GM23338 (cell line): ENCODE measurements around the gene KDR. TPM values are rescaled to one million over a fixed set of nuclear protein-coding genes. Genes with fewer than 3 reads are reported as not detected.

Experiments used
- ATAC-seq: fragments of 200-7000 bp; cut with Tn5 transposase; 3 replicates; pipeline ENCODE4 v1.9.1; 2020
- DNase-seq: peaks from one replicate; pipeline ENCODE4 v3.0.0-alpha.2; 2015; ENCODE audit warnings: low spot score
- H2AFZ ChIP-seq: fragments of 200-600 bp; sonication (generic); 2 replicates; pipeline ENCODE4 v1.8.0; 2016; ENCODE audit warnings: antibody characterized with exemption, mild to moderate bottlenecking, moderate library complexity
- H3F3A ChIP-seq: fragments of 200-600 bp; sonication (generic); replicated peaks from 2 replicates; pipeline ENCODE4 v1.8.0; 2017; ENCODE audit warnings: antibody characterized with exemption, mixed run types, low read depth
- H3K27ac ChIP-seq: fragments of 200-600 bp; sonication (generic); 2 replicates; pipeline ENCODE4 v1.6.1; 2016; ENCODE audit warnings: low read depth
- H3K27me3 ChIP-seq: fragments of 200-600 bp; sonication (generic); 2 replicates; pipeline ENCODE4 v1.8.0; 2016; ENCODE audit warnings: mild to moderate bottlenecking, mixed run types, moderate library complexity; ENCODE audit not compliant: insufficient read depth
- H3K36me3 ChIP-seq: fragments of 200-600 bp; sonication (generic); 2 replicates; pipeline ENCODE4 v1.8.0; 2016; ENCODE audit warnings: mild to moderate bottlenecking; ENCODE audit not compliant: insufficient read depth
- H3K4me1 ChIP-seq: fragments of 200-600 bp; sonication (generic); 2 replicates; pipeline ENCODE4 v1.8.0; 2016; ENCODE audit warnings: mild to moderate bottlenecking, moderate library complexity; ENCODE audit not compliant: insufficient read depth
- H3K4me2 ChIP-seq: fragments of 200-600 bp; sonication (generic); 2 replicates; pipeline ENCODE4 v1.7.1; 2017; ENCODE audit warnings: mixed run types
- H3K4me3 ChIP-seq: fragments of 200-600 bp; sonication (generic); 2 replicates; pipeline ENCODE4 v1.6.1; 2016; ENCODE audit warnings: mixed run types
- H3K79me2 ChIP-seq: fragments of 200-600 bp; sonication (generic); replicated peaks from 2 replicates; pipeline ENCODE4 v1.8.0; 2017; ENCODE audit warnings: mild to moderate bottlenecking; ENCODE audit not compliant: insufficient read depth
- H3K9me2 ChIP-seq: fragments of 200-600 bp; sonication (generic); 2 replicates; pipeline ENCODE4 v1.8.0; 2017; ENCODE audit not compliant: insufficient read depth
- H4K20me1 ChIP-seq: fragments of 200-600 bp; sonication (generic); replicated peaks from 2 replicates; pipeline ENCODE4 v1.8.0; 2017; ENCODE audit warnings: mild to moderate bottlenecking; ENCODE audit not compliant: insufficient read depth
- H3K27ac Mint-ChIP-seq: 2 replicates; pipeline ENCODE4 v1.8.0; 2020; ENCODE audit warnings: inconsistent platforms, mild to moderate bottlenecking, moderate library complexity, mixed read lengths
- H3K27me3 Mint-ChIP-seq: 3 replicates; pipeline ENCODE4 v1.8.0; 2022; ENCODE audit warnings: low read depth, mild to moderate bottlenecking, moderate library complexity, mixed read lengths, inconsistent platforms; ENCODE audit not compliant: insufficient read depth, poor library complexity
- H3K36me3 Mint-ChIP-seq: 3 replicates; pipeline ENCODE4 v1.8.0; 2021; ENCODE audit warnings: low read depth, mild to moderate bottlenecking, inconsistent platforms, moderate library complexity, mixed read lengths
- H3K4me1 Mint-ChIP-seq: 3 replicates; pipeline ENCODE4 v1.8.0; 2020; ENCODE audit warnings: mild to moderate bottlenecking, inconsistent platforms, mixed read lengths
- H3K4me3 Mint-ChIP-seq: 3 replicates; pipeline ENCODE4 v1.8.0; 2021; ENCODE audit warnings: moderate library complexity, mild to moderate bottlenecking, inconsistent platforms, mixed read lengths
- H3K9me3 Mint-ChIP-seq: 3 replicates; pipeline ENCODE4 v1.8.0; 2020; ENCODE audit warnings: moderate library complexity, mild to moderate bottlenecking, inconsistent platforms, mixed read lengths
- CREB1 ChIP-seq: fragments of 250-450 bp; sonication (Bioruptor Pico); IDR thresholded peaks from 2 replicates; pipeline ENCODE4 v1.5.0; 2020; ENCODE audit warnings: low read depth, mild to moderate bottlenecking, moderate library complexity
- EZH2 ChIP-seq: fragments of 200-600 bp; sonication (generic); IDR thresholded peaks from one replicate; pipeline ENCODE4 v1.8.0; 2017; ENCODE audit warnings: antibody characterized with exemption, mild to moderate bottlenecking, low read depth; ENCODE audit not compliant: unreplicated experiment
- EZH2phosphoT487 ChIP-seq: fragments of 200-600 bp; sonication (generic); IDR thresholded peaks from one replicate; pipeline ENCODE4 v1.8.1; 2018; ENCODE audit warnings: antibody characterized with exemption; ENCODE audit not compliant: unreplicated experiment
- JUNB ChIP-seq: IDR thresholded peaks from one replicate; pipeline ENCODE4 v1.6.1; 2016; ENCODE audit warnings: antibody characterized with exemption; ENCODE audit not compliant: unreplicated experiment
- NANOG ChIP-seq: IDR thresholded peaks from 2 replicates; pipeline ENCODE4 v1.6.1; 2016; ENCODE audit warnings: antibody characterized with exemption, borderline replicate concordance
- POLR2AphosphoS5 ChIP-seq: IDR thresholded peaks from 2 replicates; pipeline ENCODE4 v1.6.1; 2016; ENCODE audit warnings: antibody characterized with exemption, low read depth
- STAT1 ChIP-seq: IDR thresholded peaks from one replicate; pipeline ENCODE4 v1.6.1; 2016; ENCODE audit warnings: antibody characterized with exemption; ENCODE audit not compliant: unreplicated experiment
- ZNF114 ChIP-seq: fragments of 250-450 bp; sonication (Bioruptor Pico); IDR thresholded peaks from 2 replicates; pipeline ENCODE4 v1.5.0; 2020; ENCODE audit warnings: mild to moderate bottlenecking, moderate library complexity
- ZNF331 ChIP-seq: fragments of 250-450 bp; sonication (Bioruptor Pico); IDR thresholded peaks from 2 replicates; pipeline ENCODE4 v1.5.0; 2020; ENCODE audit warnings: low read depth, mild to moderate bottlenecking, moderate library complexity
- polyA plus RNA-seq: library from polyadenylated mRNA; unstranded; fragments of >200 nt; fragmentation: Nextera tagmentation; extraction: Ambion mirVana; gene quantifications from 2 replicates; pipeline ENCODE4 v1.2.1, GENCODE V29; 2016
- total RNA-seq: library from RNA; depleted of rRNA; stranded (reverse); fragments of >200 nt; shearing (Covaris generic); gene quantifications from 2 replicates; pipeline ENCODE4 v1.2.3, GENCODE V29; 2014
- TF ChIP-seq, protein P1 (sequence below): IDR thresholded peaks from 2 replicates; pipeline ENCODE4 v1.6.1; 2016; ENCODE audit warnings: antibody characterized with exemption
- TF ChIP-seq, protein P2 (sequence below), 2 experiments: fragments of 200-600 bp in 1 of 2; sonication (generic) in 1 of 2; conservative IDR thresholded peaks; 2 replicates each; pipeline versions ENCODE4 v1.5.1 to v1.6.1; 2016 to 2017; ENCODE audit warnings: antibody characterized with exemption in 2 of 2, low read depth in 2 of 2, mild to moderate bottlenecking in 2 of 2, moderate library complexity in 1 of 2
- TF ChIP-seq, protein P3 (sequence below): IDR thresholded peaks from one replicate; pipeline ENCODE4 v1.6.1; 2018; ENCODE audit warnings: antibody characterized with exemption; ENCODE audit not compliant: unreplicated experiment

The KDR gene
- total and polyA plus RNA-seq, 2 experiments from 2014 or later = 27.9 to 109 TPM

DNA sequence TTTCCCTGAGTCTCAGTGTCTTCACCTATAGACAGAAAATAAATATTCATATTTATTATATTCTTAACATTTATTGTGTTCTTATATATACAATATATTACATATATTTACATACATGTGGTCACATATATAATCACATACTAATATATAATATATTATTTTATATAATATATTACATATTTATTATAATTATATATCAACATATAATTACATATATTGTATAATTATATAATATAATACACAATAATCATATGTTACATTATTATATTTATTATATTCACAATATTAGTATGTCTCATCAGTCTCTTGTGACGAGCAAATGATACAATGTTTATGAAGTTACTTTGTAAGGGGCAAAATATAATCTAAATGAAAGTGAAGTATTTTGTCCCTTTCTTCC, 87.7 kb downstream of the KDR start:
- Mint-ChIP-seq H3K9me3 (peaks cover 31% of the 10 kb centered on the region), H3K27ac (no peak overlapping the region), H3K36me3 (peaks cover 28% of the 10 kb centered on the region), H3K27me3 (no peaks in the 10 kb centered on the region), H3K4me1 (peaks cover 4% of the 10 kb centered on the region; the same call in 2 of the 3 replicates), H3K4me3 (no peak overlapping the region)
- no peaks in the 10 kb centered on the region for H3K4me1 ChIP-seq
- H3K79me2 ChIP-seq = no peaks in the 10 kb centered on the region
- TF ChIP-seq STAT1 (no peak), ZNF114 (no peak), ZNF331 (no peak), JUNB (no peak), EZH2phosphoT487 (no peak)
- TF ChIP-seq, protein P1, sequence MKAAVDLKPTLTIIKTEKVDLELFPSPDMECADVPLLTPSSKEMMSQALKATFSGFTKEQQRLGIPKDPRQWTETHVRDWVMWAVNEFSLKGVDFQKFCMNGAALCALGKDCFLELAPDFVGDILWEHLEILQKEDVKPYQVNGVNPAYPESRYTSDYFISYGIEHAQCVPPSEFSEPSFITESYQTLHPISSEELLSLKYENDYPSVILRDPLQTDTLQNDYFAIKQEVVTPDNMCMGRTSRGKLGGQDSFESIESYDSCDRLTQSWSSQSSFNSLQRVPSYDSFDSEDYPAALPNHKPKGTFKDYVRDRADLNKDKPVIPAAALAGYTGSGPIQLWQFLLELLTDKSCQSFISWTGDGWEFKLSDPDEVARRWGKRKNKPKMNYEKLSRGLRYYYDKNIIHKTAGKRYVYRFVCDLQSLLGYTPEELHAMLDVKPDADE = no peak
- TF ChIP-seq, protein P2, sequence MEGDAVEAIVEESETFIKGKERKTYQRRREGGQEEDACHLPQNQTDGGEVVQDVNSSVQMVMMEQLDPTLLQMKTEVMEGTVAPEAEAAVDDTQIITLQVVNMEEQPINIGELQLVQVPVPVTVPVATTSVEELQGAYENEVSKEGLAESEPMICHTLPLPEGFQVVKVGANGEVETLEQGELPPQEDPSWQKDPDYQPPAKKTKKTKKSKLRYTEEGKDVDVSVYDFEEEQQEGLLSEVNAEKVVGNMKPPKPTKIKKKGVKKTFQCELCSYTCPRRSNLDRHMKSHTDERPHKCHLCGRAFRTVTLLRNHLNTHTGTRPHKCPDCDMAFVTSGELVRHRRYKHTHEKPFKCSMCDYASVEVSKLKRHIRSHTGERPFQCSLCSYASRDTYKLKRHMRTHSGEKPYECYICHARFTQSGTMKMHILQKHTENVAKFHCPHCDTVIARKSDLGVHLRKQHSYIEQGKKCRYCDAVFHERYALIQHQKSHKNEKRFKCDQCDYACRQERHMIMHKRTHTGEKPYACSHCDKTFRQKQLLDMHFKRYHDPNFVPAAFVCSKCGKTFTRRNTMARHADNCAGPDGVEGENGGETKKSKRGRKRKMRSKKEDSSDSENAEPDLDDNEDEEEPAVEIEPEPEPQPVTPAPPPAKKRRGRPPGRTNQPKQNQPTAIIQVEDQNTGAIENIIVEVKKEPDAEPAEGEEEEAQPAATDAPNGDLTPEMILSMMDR (conservative IDR thresholded peaks at IDR 0.05; ENCODE audit: low read depth in 2 of 2) = no peak
- TF ChIP-seq, protein P3, sequence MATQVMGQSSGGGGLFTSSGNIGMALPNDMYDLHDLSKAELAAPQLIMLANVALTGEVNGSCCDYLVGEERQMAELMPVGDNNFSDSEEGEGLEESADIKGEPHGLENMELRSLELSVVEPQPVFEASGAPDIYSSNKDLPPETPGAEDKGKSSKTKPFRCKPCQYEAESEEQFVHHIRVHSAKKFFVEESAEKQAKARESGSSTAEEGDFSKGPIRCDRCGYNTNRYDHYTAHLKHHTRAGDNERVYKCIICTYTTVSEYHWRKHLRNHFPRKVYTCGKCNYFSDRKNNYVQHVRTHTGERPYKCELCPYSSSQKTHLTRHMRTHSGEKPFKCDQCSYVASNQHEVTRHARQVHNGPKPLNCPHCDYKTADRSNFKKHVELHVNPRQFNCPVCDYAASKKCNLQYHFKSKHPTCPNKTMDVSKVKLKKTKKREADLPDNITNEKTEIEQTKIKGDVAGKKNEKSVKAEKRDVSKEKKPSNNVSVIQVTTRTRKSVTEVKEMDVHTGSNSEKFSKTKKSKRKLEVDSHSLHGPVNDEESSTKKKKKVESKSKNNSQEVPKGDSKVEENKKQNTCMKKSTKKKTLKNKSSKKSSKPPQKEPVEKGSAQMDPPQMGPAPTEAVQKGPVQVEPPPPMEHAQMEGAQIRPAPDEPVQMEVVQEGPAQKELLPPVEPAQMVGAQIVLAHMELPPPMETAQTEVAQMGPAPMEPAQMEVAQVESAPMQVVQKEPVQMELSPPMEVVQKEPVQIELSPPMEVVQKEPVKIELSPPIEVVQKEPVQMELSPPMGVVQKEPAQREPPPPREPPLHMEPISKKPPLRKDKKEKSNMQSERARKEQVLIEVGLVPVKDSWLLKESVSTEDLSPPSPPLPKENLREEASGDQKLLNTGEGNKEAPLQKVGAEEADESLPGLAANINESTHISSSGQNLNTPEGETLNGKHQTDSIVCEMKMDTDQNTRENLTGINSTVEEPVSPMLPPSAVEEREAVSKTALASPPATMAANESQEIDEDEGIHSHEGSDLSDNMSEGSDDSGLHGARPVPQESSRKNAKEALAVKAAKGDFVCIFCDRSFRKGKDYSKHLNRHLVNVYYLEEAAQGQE = no peak
- no peaks in the 10 kb centered on the region for H3K27me3 ChIP-seq
- no peak for ATAC-seq
- H3F3A ChIP-seq = no peaks in the 10 kb centered on the region
- H3K4me3 ChIP-seq = no peak overlapping the region
- no peaks in the 10 kb centered on the region for H4K20me1 ChIP-seq
- peaks cover 7% of the 10 kb centered on the region for H3K36me3 ChIP-seq
- H3K4me2 ChIP-seq = no peak overlapping the region
- H3K27ac ChIP-seq = no peak overlapping the region
- H2AFZ ChIP-seq = no peak overlapping the region
- no peak for DNase-seq
- H3K9me2 ChIP-seq = 0 out of 2 replicates have a peak, but pooled peaks cover 4% of the 10 kb centered on the region

DNA sequence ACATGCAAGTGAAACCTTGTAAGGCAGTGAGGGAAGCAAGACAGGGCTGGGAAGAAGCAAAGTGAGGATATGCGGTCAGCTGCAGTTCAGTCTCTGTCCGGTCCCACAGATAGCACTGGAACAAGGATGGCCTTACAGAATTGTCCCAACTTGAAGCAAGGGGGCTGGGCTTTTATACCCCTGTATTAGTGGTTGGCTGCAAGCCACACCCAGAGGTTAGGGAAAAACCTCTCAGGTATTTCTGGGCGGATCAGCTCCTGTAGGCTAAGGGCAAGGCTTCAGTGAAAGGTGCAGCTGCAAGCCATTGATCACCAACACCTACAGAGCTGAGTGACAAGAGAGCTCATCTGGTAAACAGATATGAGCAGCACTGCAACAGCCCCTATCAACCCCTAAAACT, 89.0 kb downstream of the KDR start:
- peaks cover 18% of the 10 kb centered on the region for H3K9me3 Mint-ChIP-seq
- peaks cover 4% of the 10 kb centered on the region; the same call in 2 of the 3 replicates for H3K4me1 Mint-ChIP-seq
- no peak overlapping the region for H3K27ac Mint-ChIP-seq
- Histone ChIP-seq H3K79me2 (no peaks in the 10 kb centered on the region), H3K4me1 (no peaks in the 10 kb centered on the region; the same call in 1 of the 2 replicates), H3F3A (no peaks in the 10 kb centered on the region), H4K20me1 (no peaks in the 10 kb centered on the region), H3K4me2 (no peak overlapping the region), H2AFZ (peak overlapping the region; percentile 87), H3K27ac (no peak overlapping the region), H3K27me3 (no peaks in the 10 kb centered on the region), H3K36me3 (no peaks in the 10 kb centered on the region), H3K9me2 (0 out of 2 replicates have a peak, but pooled peaks cover 4% of the 10 kb centered on the region), H3K4me3 (no peak overlapping the region)
- H3K27me3 Mint-ChIP-seq = no peaks in the 10 kb centered on the region
- peaks cover 17% of the 10 kb centered on the region for H3K36me3 Mint-ChIP-seq
- DNase-seq (peak; percentile 17), ATAC-seq (peak; percentile 82)
- H3K4me3 Mint-ChIP-seq = no peak overlapping the region
- TF ChIP-seq POLR2AphosphoS5 (no peak), NANOG (no peak), ZNF331 (no peak), EZH2phosphoT487 (no peak), CREB1 (CRISPR knock-in tag) (no peak), EZH2 (no peak), ZNF114 (no peak), JUNB (no peak)
- TF ChIP-seq, protein P3 = no peak
- TF ChIP-seq, protein P2 (conservative IDR thresholded peaks at IDR 0.05; ENCODE audit: low read depth in 2 of 2) = no peak
